ENCODE measurements around the gene VSIG4.

Gene VSIG4

GRCh38 chrX:66023385-66024091 is 16.3 kb downstream of the VSIG4 start:
- DNase-seq: no peak

GRCh38 chrX:66022632-66023384 is 17.1 kb downstream of the VSIG4 start:
- DNase-seq: no peak

- no peak for DNase-seq
Observed at GRCh38 chrX:66021765-66022631, 17.9 kb downstream of the VSIG4 start.

DNA sequence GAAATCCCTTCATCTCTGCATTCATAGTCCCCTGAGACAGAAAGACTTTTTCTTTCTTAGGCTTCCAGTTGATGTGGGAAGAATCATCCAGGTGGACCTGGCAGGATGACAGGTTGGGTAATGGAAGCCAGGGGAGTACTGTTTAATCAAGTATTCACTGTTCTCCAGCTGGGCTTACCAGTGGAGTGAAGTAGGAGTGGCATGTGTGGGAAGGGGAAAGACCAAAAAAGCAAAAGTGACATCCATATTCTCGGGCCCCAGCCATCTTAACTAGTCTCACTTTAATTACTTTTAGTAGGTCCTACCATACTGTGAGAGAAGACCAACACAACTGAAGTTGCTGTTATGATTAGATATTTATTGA is 18.5 kb downstream of the VSIG4 start:
- DNase-seq: no peak

DNA sequence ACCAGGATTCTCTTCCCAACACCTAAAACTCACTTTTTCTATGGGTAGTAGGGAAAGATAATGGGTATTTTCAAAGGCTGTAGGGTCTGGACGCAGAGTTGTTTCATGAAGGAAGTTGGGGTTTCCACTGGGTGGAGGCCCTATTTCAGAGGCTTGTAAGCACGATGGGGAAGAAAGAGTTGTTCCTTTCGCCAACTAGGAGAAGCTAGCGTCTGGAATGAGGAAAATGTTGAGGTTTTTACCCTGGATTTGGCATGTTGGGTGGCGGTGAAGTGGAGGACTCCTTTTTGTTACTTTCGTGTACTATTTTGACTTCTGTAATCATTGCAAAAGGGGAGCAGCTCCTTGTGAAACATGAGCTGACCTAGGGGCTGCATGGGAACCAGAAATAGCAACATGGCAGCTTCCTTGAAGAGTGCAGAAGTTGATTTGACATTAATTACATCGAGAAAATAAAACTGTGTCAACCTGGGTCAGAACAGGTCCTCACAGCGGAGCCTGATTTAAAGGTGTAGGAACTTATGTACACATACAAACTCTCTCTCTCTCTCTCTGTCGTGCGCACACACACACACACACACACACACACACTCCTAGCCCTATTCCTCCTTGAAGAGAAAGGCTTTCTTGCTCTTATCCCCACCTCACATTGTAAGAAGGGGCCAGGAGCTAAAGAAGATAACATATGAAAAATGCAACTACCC is 19.1 kb downstream of the VSIG4 start:
- no peak for DNase-seq

DNA sequence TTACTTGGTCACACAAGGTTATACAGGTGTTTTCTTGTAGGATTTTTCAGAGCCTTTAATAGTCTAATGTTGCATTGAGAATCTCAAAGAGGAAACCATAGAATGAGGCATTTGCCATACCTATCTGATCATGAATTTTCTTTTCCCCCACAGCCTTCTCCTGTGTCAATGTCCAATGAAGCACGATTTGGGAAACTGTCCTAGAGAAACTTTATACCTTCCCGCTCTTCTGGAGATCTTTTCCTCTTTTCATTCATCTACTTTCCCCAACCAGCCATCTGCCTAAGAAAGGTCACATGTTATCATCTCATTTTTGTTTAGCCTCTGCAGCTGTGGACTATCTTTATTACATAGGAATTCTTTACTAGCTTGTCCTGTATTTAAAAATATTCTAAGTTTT is 19.9 kb downstream of the VSIG4 start:
- no peak for DNase-seq

GRCh38 chrX:66019310-66019652 is 20.6 kb downstream of the VSIG4 start:
- no peak for DNase-seq

DNA sequence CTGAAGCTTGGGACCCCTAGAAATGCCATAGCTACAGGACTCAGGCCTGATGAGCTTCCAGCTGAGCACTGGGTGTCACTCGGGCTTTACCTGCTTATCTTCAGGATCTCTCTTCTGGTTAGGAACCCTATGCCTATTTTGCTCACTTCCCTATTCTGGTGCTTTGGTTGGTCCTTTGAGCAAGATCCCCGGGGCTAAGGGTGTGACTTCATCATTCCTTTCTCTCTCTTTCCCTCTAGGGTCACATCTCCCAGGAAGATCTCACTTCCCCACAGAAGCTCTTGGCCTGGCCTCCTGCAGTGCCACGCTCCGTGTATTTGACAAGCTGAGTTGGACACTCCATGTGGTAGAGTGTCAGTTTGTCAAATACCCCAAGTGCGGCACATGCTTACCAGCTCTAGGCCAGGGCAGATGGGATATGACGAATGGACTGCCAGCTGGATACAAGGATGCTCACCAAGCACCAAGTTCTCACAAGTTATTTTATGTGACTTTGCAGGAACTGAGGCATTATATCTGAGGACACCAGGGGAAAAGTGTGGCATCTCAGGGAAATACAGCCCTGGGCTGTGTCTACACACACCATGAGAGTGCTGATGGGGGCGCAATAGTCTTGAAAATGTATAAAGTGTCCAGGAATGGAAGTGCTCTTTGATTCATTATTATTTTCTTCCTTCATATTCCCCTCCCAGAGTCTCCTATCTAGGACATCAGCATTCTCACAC is 21.1 kb downstream of the VSIG4 start:
- no peak for DNase-seq

- no peak for DNase-seq
Observed at GRCh38 chrX:66017659-66018170, 22.2 kb downstream of the VSIG4 start.

GRCh38 chrX:66016905-66017658 is 22.8 kb downstream of the VSIG4 start:
- DNase-seq: no peak

DNA sequence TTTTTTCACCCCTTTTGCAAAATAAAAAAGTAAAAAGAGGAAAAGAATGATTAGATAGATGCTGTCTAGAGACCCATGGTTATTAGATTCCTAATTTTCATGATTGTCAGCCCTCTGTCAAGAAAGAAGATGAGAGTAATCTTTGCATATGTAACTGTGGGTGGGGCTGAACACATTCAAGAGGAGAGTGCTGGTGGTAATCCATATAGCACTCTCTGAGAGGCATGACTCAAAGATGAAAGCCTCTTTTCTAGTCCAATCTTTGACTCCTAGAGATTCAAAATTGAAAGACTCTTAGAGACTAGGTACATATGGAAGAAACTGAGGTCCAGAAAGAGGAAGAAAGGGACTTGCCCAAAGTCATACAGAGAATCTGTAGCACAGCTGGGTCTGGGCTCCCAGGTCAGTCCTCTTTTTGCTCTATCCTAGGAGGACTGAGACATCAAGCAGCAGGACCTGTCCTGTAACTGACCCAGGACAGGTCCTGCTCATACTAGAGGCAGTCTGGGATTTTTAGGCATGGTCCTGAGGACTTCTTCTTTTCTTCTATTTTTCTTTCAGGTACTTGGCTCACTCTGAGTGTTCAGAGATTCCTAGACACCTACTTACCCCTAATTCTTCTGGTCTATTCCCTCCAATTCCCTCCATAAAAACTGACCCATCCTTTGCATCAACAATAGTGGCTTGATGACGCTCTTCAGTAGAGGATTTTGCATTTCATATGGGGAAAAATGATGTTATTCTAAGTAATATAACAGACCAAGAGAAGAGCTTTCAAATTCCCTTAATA is 23.8 kb downstream of the VSIG4 start:
- DNase-seq: no peak

DNA sequence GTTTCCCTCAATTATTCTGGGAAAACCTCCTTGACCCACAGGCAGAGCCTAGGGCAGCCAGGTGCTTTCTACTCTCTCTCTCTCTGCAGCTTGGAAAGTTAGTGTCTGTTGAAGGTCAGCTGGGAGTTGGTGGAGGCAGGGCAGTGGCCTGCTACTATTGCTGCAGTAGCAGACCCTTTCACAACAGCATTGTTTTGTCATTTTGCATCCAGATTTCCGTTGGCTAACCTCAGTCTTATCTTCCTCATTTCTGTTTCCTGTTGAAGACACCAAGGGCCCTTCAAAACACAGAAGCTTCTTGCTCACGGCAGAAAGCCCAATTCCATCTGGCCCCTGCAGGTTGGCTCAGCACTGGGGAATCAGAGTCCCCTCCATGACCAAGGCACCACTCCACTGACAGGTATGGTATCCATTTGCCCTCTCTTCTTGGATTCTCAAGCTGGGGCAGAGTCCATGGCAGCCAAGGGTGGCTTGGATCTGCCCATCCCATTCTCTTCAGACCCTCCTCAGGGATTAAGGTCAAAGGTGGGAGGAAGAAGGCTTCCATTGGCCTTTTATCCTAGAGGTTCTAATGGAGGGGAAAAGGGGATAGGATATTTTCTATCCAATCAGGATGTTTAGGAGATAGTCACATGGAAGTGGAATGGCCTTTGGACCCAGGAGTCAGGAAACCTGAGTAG is 24.6 kb downstream of the VSIG4 start:
- DNase-seq: no peak

DNA sequence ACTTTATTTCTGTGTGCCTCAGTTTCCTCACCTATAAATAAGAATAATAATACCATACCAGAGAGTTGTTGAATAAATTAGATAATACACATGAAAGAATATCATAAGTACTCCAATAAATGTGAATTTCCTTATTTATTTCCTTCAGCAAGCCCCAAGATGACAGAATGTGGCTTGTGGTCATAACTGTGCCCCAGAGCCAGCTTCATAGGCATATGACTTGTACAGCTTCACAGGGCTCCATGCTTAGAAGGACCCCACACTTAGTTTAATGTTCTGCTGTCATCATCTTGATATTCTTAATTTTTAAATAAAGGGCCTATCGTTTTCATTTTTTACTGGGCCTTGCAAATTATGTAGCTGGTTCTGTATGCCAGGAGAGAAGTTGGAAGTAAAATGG is 25.3 kb downstream of the VSIG4 start:
- DNase-seq: no peak

GRCh38 chrX:66014084-66014483 is 25.8 kb downstream of the VSIG4 start:
- no peak for DNase-seq

DNA sequence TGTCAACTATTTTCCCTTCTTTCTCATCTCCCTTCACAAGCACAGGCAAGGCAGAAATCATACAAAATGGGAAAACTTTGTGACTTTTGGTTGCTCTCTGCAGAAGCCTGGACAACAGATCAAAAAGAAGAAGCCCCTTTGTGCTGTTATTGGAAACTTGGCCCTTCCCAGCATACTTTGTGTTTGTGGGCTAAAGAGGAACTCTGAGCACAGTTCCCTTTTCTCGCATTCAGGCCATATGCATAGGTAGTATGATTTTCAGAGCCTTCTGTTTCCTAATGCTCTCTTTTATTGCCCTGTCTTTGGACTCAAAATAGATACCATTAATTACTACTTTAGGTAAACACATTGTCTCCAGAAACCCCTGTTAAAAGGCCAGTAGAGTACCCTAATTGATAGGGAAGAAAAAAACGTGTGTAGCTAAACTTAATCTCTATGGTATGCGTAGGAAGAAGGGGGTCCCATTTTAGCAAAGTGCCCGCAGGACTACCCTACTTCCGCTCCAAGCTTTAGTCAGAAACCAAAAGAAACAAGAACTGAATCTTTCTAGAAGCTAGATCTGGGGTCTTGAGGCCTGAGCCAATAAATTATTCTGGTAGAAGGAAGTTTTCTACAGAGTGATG is 26.6 kb downstream of the VSIG4 start:
- no peak for DNase-seq

DNA sequence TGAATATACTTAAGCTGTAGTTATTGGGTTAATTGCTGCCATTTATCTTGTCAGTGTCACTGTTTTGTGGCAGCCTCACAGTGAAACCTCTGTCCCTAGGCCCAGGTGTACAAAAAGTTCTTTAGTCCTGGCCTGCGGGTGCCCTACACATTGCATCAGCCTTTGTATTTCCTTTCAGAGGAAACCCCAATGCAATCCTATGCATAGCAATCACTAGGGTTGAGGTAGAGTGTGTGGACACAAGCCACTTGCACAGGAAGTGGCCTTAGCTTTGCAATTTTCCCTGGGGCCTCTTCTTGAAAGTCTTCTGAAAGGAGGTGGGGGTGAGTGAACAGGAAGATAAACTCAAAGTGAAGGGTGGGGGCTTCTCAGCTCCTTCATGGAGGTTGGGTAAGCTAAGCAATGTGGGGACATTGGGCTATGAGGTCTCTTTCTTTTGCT is 27.8 kb downstream of the VSIG4 start:
- no peak for DNase-seq

- DNase-seq: no peak
Observed at GRCh38 chrX:66009231-66009845, 30.5 kb downstream of the VSIG4 start.

GRCh38 chrX:66008328-66008970 is 31.4 kb downstream of the VSIG4 start:
- DNase-seq: no peak
